Ramos (cell line): ENCODE measurements around the gene FAM181A.

Source experiments
- in situ Hi-C: fragments of 300-500 bp; cut with MboI; formaldehyde crosslinking; loops from one replicate; pipeline ENCODE4 v1.14.3; 2022; ENCODE audit warnings: low sequenced_read_pairs; ENCODE audit not compliant: unreplicated experiment

The FAM181A gene

DNA sequence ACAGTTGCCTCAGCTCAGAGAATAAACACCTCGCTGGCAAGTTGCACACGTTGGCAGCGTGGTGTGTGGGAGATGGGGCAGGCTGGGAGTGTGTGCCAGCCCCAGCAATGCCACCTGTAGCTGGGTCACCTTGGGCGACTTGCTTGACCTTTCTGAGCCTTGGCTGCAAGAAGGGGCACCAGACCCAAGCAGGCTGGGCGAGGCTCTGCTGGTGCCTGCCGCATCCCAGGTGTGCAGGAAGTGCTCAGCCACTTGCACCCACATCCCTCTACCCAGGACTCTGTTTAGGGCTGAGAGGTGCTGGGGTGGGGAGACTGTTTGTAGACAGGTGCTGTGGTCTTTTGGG, 629 bp downstream of the FAM181A start:
- in situ Hi-C loops = no loop called here

DNA sequence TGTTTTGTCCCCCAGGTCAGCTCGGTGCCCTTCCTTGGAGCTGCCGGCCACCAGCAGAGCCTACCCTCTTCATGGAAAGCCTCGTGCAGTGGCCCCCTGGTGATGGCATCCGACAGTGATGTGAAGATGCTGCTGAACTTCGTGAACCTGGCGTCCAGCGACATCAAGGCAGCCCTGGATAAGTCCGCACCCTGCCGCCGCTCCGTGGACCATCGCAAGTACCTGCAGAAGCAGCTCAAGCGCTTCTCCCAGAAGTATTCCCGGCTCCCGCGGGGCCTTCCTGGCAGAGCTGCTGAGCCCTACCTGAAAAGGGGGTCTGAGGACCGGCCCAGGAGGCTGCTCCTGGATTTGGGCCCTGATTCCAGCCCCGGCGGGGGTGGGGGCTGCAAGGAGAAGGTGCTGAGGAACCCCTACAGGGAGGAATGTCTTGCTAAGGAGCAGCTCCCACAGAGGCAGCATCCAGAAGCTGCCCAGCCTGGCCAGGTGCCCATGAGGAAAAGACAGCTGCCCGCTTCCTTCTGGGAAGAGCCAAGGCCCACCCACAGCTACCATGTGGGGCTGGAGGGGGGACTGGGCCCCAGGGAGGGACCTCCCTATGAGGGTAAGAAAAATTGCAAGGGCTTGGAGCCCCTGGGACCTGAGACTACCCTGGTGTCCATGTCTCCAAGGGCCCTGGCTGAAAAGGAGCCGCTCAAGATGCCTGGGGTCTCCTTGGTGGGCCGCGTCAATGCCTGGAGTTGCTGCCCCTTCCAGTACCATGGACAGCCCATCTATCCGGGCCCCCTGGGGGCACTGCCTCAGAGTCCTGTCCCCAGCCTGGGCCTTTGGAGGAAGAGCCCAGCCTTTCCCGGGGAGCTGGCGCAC, 1.3 kb downstream of the FAM181A start:
- in situ Hi-C loops = no loop called here

DNA sequence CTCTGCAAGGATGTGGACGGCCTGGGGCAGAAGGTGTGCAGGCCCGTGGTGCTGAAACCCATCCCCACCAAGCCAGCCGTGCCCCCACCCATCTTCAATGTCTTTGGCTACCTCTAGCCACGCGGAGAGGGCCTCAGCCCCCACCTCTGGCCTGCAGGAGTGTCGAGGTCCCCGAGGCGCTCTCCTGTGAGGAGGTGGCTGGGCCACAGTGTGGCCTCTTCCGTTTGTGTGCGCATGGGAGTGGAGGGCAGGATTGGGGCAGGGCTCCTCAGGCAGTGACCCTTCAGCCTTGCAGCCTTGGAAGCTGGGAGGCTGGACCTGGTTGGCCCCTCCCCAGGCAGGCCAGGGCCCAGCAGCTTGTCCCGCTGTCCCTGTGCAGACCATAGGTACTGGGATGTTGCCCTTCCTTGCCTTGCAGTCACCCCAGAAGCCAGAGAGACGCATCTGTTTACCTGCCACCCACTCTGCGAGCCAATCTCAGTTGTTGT, 1.9 kb downstream of the FAM181A start:
- in situ Hi-C loops = no loop called here

DNA sequence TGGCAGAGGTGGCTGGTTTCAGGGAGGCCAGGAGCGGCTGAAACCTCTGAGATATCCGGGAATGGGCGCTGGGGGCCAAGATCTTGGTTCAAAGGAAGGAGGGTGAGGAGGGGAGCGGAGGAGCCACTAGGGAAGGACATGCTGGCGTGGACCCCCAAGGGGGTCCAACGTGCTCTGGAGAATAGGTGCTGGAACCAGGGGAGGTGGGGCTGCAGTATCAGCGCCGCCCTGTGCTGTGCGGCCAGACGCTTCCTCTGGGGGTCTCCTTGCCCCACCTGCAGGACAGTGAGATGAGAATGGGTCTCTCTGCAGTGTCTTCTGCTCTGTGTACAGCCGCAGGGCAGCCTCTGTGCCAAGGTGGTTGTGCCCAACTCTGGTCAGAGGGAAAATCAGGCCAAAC, 2.5 kb downstream of the FAM181A start:
- in situ Hi-C loops = no loop called here

DNA sequence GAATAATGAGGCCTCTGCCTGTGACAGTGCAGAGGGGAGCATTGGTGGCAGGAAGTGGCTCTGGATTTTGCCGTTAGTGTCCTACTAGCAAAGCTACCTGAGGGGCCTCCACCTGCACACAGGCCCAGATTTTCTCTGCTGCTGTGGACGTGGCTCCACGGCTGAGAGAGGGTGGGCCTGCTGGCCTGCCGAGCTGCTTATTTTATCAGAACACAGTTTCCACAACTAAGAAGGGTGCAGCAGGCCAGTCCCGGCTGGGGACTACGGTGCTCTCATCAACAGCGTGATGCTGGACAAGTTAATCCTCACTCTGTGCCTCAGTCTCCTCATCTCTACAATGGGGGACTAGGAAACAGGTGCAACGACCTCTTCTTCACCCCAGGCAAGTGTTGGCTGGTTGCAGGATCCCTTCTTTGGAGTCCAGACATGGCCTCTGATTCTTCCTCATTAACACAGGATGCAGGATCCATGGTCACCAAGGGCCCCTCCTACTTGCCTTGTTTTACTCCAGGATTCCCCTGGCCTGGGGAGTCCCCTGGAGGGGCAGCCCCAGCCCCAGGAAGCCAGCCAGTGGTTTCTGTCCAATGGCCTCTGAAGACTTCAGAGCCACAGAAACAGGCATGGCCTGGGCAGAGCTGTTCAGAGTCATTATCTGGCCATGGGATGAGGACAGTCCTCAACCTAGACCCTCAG, 3.3 kb downstream of the FAM181A start:
- in situ Hi-C loops = no loop called here

DNA sequence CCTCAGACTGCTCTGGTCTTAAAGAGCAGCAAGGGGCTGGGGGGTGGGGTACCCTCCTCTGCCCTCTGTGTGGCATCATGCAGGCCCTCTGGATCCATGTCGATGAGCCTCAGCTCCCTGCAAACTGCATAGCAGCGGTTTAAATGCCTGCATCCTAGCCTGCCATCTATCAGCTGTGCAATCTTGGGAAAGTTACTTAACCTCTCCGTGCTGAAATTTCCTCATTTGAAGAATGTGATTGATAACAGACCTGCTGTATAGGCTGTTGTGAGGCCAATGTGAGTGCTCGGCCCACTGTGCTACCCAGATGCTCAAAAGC, 3.8 kb downstream of the FAM181A start:
- in situ Hi-C loops = no loop called here

DNA sequence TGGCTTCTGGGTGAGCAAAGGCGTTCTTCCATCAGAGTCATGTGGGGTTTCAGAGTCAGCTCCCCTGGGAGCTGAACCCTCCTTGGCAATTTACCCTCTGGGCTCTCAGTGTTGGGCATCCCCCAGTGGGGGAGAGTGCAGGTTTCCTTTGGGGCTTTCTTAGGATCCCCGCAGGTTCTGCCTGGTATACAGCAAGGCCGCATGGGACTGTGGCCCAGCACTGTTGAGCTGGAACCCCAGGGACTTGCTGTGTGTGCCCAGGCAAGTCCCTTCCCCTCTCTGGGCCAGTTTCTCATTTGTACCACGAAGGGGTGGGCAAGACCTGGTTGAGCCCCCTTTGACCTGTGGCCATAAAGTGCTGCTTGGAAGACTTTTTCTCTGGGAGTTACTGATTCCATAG, 5.5 kb downstream of the FAM181A start:
- in situ Hi-C loops = no loop called here

DNA sequence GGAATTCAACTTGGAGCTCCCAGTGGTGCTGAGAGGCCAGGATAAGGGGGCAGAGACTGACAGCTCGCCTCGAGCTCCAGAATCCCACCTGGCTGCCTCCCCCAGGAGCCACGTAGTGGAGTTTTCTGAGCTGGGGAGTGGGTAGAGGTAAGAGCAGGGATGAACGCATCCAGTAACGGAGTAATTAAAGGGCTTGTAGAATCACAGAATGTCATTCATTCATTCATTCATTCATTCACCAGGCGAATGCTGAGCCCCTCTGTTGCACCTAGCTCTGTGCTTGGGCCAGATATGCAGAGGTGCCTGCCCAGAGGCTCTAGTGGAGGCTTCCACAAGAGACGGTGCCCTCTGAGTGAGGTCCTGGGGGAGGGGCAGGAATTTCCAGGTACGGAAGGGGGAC, 8.1 kb downstream of the FAM181A start:
- in situ Hi-C loops = no loop called here

DNA sequence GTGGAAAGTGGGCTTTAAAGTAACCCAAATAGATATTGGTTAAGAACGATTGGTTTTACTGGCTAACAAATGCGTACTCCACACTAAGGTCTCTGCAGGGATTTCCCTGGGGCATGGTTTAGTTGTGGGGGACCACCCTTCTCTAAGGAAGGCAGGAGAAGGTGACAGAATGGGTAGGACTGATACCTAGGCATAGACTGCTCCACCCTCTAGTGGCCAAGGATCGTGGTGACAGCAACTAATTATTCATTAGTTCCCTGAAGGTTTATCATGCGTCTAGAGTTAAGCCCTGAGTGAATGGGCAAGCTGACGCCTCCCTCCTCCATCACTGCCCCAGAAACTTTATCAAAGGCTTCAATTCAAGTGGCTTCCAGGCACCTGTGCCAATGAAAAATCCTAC, 9.1 kb downstream of the FAM181A start:
- in situ Hi-C loops = no loop called here

DNA sequence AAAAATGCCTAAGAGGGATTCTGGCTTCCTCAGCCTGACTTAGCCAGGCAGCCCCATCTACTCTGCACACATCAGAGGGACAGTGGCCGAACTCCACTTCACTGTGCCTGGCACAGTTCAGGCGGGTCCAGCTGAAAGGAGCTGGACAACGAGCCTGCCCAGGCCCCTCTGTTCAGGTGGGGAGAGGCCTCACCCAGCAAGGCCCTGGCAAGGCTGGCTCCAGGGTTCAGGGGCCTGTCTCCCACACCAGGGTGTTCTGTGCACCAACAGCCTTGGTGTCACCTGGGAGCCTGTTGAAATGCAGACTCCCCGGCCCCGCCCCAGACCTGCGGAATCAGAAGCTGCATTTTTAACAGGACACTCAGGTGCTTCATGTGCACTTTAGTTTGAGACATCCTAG, 9.8 kb downstream of the FAM181A start:
- in situ Hi-C loops = no loop called here

DNA sequence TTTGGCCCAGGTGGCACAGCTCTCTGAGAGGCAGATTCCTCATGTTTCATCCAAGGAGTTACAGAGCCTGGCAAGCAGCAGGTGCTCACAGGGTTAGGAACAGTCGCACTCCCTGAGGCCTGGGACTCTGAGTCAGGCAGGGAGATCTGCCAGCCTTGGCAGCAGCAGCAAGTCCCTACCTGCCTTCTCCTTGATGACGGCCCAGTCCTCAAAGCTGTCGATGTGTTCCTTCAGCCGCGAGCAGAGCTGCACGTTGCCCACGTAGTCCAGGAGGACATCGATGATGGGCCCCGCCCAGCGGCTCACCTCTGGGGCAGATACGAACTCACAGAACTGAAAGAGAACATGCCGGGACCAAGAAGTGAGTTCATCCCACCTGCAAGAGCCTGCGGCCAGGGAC, 10.4 kb downstream of the FAM181A start:
- in situ Hi-C loops = no loop called here

DNA sequence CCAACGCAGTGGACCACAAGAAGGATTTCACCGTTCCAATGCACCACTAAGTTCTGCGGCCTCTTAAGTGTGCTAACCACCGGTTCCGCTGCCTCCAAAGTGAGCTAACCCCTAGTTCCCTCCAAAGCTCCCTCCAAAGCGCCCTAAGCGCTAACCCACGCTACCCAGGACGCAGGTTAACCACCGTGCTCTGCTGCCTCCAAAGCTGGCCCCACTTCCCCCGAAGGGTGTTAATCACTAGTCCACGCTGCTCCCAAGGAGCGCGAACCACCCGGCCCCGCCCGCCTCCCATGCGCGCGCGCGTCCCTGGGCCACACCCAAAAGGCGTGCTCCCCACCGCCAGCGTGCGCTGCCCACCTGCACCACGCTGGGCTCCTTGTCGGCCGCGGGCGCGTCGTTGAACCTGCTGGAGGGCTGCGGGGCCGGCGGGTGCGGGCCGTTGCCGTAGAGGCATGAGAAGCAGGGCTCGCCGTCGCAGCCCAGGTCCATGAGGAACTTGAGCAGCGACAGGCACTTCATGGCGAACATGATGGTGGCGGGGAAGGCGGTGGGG, 11.7 kb downstream of the FAM181A start:
- in situ Hi-C loops = no loop called here

DNA sequence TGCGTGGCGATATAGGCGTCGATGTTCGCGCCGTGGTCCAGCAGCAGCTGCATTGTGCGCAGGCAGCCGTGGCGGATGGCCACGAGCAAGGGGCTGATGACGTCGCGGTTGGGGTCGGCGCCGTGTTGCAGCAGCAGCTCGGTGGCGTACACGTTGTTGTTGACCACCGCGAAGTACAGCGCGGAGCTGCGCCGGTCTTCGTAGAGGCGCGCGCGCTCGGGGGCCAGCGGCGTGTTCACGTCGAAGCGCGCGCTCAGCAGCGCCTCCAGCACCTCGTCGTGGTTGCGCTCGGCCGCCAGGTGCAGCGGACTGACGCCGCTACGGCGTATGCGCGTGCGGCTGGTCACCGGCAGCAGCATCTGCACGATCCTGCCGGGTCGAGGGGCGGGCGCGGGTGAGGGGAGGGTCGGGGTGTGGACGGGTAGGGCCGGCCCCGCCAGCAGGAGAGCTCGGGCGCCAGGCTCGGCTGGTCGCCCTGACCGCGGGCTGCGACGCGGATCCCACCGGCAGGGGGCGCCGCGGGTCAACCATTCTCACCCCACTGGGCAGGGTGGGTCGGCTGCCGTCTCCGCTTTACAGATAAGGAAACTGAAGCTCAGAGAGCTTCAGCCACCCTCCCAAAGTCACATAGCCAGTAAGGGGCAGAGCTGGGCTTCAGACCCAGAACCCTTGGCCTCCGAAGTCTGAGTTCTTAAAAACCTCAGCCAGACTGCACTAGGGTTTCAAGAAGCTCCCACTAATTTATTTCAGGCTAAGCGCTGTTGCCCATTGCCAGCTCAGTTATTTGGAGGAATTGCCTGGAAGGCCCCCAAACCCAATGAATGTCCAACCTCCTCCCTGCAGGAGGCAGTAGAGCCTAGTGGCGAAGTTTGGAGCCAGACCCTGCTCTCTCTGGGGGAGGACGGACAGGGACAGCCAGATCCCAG, 12.4 kb downstream of the FAM181A start:
- in situ Hi-C loops = loop anchor here (5.0 kb wide), 1 partner anchor 63 kb away; no protein-coding TSS in a partner anchor

DNA sequence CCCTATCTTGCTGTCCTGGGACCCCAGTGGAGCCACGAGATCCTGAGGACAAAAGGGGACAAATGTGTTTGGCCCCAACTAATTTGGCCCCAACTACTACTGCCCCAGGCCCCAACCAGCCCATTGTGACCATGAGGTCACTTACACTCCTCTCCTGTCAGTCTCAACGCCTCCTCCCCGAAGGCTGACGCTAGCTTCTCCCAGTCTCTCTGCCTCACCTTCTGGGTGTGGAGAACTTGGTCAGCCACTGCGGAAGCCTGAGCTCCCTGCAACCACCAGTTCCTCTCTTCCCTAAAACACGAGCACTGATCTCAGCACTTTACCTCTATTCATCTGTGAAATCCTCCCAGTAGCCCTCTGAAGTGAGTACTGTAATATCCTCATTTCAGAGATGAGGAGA, 13.3 kb downstream of the FAM181A start:
- in situ Hi-C loops = loop anchor here (5.0 kb wide), 1 partner anchor 62 kb away; no protein-coding TSS in a partner anchor

DNA sequence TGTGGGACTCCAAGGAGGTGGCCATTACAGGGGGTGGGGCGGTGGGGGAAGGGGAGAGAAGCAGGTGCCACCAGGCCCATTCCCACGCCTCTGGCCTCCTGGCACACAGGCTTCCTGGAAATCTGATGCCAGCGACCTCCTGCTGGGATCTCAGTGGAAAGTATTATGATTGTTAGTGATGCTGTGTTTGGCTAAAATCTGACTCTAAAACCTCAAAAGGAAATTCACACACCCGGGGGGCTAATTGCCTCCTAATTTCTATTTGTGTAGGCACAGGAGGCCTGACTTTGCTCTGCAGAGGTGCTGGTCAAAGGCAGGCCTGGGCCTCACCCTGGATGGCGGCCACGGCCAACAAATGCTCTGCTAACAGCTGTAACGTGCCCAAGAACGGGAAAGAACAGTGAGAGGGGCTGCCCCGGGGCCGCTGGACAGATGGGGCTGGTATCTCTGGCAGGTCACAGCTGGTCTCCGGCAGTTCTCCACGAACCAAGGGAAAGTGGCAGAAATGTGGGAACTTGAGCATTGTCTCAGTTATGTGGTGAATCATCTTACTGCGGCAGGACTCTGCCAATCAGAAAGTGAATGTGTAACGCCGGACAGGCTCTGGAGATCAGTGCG, 14.3 kb downstream of the FAM181A start:
- in situ Hi-C loops = loop anchor here (5.0 kb wide), 1 partner anchor 61 kb away; no protein-coding TSS in a partner anchor

DNA sequence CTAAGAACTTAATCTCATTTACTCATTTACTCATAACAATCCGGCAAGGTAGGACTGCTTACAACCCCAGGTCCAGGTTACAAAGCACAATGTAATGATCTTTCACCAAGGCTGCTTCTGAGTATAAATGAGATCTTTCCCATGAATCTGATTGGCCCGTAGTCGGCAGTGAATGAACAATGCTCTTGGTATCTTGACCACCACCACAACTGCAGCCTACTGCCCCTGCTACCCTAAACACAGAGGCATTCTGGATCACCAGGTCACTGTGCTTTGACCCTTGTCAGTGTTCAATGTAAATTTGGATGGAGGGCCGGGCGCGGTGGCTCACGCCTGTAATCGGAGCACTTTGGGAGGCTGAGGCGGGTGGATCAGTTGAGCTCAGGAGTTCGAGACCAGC, 15.9 kb downstream of the FAM181A start:
- in situ Hi-C loops = loop anchor here (5.0 kb wide), 1 partner anchor 59 kb away; no protein-coding TSS in a partner anchor

DNA sequence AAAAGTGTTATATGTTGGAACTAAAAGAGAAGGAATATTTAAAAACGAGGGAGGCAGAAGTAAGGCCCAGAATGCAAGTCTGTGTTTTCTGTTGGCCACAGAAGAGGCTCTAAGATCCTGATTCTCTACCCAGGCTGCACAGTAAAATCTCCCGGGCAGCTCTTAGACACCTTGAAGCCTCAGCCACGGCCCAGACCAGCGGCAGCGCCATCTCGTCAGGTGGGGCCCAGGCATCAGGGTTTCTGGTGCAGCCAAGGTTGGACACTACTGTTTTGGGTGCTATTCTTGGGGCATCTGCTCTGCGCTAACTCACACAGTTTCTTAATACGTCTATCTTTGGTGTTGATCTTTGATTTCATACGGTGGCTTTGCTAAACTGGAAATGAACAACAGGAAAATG, 16.8 kb downstream of the FAM181A start:
- in situ Hi-C loops = loop anchor here (5.0 kb wide), 1 partner anchor 58 kb away; no protein-coding TSS in a partner anchor

DNA sequence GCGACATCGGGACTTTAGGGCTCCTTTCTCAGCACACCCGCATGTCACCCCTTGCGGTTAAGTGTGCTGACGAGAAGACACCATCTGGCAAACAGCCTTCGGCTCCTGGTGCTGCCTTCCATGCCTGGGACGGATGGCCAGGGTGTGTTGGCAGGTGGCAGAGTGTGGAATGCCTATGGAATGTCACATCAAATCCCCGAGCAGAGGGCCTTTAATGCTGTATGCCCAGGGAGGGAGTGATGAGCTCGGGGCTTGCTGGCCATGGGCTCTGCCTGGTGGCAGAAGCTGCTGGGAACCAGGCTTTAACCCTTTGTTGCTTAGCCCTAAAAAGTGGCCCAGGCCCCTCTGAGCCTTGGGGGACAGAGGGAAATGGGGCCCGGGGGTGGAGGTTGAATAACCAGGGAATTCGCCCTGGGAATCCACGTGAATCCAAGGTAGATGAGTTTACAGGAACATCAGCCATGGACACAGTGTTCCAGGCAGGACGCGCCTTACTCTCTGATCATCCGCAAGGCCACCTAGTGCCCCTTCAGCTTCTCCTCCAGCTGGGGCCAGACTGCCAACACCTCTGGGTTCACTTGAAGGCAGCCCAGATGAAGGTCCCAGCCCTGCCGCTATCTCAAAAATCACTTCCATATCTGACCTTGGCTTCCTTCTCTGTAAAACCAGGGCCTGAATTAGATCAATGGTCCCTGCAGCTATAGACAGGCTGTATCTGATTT, 17.4 kb downstream of the FAM181A start:
- in situ Hi-C loops = loop anchor here (5.0 kb wide), 1 partner anchor 58 kb away; no protein-coding TSS in a partner anchor

DNA sequence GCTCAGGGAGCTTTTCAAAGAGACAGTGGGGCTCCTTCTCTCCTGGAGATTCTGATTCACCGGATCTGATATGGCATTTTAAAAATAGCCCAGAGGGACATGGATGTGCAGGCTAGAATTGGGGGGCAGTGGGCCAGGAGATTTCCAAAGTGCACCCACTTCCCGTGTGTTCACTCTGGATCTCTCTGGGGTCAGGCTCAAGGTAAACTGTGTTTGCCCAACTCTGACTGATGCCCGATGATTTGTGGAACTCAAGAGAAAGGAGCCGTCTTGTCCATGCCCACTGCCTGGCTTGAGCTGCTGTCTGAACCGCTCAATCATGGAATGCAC, 17.9 kb downstream of the FAM181A start:
- in situ Hi-C loops = no loop called here
